HEK293 (cell line): ENCODE results near the gene DHCR7.

Experiments used
- EGR2 ChIP-seq: fragments of 450-650 bp; formaldehyde crosslinking; IDR thresholded peaks from 2 replicates; pipeline ENCODE4 v1.5.1; 2016; ENCODE audit warnings: low read depth, missing biosample characterization, missing genetic modification characterization
- GLIS2 ChIP-seq: fragments of 450-650 bp; formaldehyde crosslinking; IDR thresholded peaks from 2 replicates; pipeline ENCODE4 v1.5.1; 2016; ENCODE audit warnings: missing biosample characterization, missing genetic modification characterization
- IKZF3 ChIP-seq: fragments of 450-650 bp; IDR thresholded peaks from 2 replicates; pipeline ENCODE4 v1.5.0; 2018; ENCODE audit warnings: missing biosample characterization, mild to moderate bottlenecking, missing genetic modification characterization, moderate library complexity
- OSR2 ChIP-seq: fragments of 450-650 bp; formaldehyde crosslinking; IDR thresholded peaks from 2 replicates; pipeline ENCODE4 v1.5.1; 2016; ENCODE audit warnings: missing biosample characterization, missing genetic modification characterization
- PATZ1 ChIP-seq: fragments of 450-650 bp; formaldehyde crosslinking; IDR thresholded peaks from 2 replicates; pipeline ENCODE4 v1.5.1; 2016; ENCODE audit warnings: missing biosample characterization, missing genetic modification characterization
- PBX3 ChIP-seq: sonication (generic); formaldehyde crosslinking; IDR thresholded peaks from 2 replicates; pipeline ENCODE4 v1.8.1; 2022; ENCODE audit warnings: mild to moderate bottlenecking, moderate library complexity, missing genetic modification reagents
- PRDM10 ChIP-seq: fragments of 450-650 bp; formaldehyde crosslinking; IDR thresholded peaks from 2 replicates; pipeline ENCODE4 v1.5.1; 2016; ENCODE audit warnings: missing biosample characterization, missing genetic modification characterization
- SP2 ChIP-seq: fragments of 450-650 bp; formaldehyde crosslinking; IDR thresholded peaks from 2 replicates; pipeline ENCODE4 v1.5.1; 2016; ENCODE audit warnings: missing biosample characterization, missing genetic modification characterization
- ZBTB17 ChIP-seq: fragments of 450-650 bp; formaldehyde crosslinking; IDR thresholded peaks from 2 replicates; pipeline ENCODE4 v1.5.1; 2016; ENCODE audit warnings: missing biosample characterization, missing genetic modification characterization
- ZBTB20 ChIP-seq: fragments of 450-650 bp; formaldehyde crosslinking; IDR thresholded peaks from 2 replicates; pipeline ENCODE4 v1.5.1; 2016; ENCODE audit warnings: missing biosample characterization, missing genetic modification characterization
- ZBTB26 ChIP-seq: fragments of 450-650 bp; formaldehyde crosslinking; optimal IDR thresholded peaks from 2 replicates; pipeline ENCODE3; 2016; ENCODE audit warnings: missing biosample characterization, mild to moderate bottlenecking, missing genetic modification characterization
- ZEB2 ChIP-seq: fragments of 450-650 bp; formaldehyde crosslinking; IDR thresholded peaks from 2 replicates; pipeline ENCODE4 v1.5.1; 2016; ENCODE audit warnings: missing biosample characterization, missing genetic modification characterization
- ZFHX2 ChIP-seq: fragments of 450-650 bp; formaldehyde crosslinking; conservative IDR thresholded peaks from 2 replicates; pipeline ENCODE4 v1.5.1; 2016; ENCODE audit warnings: missing biosample characterization, missing genetic modification characterization
- ZFP37 ChIP-seq: fragments of 450-650 bp; formaldehyde crosslinking; IDR thresholded peaks from 2 replicates; pipeline ENCODE4 v1.5.1; 2016; ENCODE audit warnings: missing biosample characterization, missing genetic modification characterization
- ZIC2 ChIP-seq: fragments of 450-650 bp; formaldehyde crosslinking; IDR thresholded peaks from 2 replicates; pipeline ENCODE4 v1.5.1; 2016; ENCODE audit warnings: missing biosample characterization, missing genetic modification characterization
- ZNF23 ChIP-seq: fragments of 450-650 bp; formaldehyde crosslinking; IDR thresholded peaks from 2 replicates; pipeline ENCODE4 v1.5.1; 2016; ENCODE audit warnings: missing biosample characterization, missing genetic modification characterization, borderline replicate concordance
- ZNF26 ChIP-seq: fragments of 450-650 bp; formaldehyde crosslinking; IDR thresholded peaks from 2 replicates; pipeline ENCODE4 v1.5.1; 2016; ENCODE audit warnings: missing biosample characterization, missing genetic modification characterization
- ZNF335 ChIP-seq: fragments of 450-650 bp; formaldehyde crosslinking; conservative IDR thresholded peaks from 2 replicates; pipeline ENCODE4 v1.5.1; 2016; ENCODE audit warnings: missing biosample characterization, missing genetic modification characterization
- ZNF600 ChIP-seq: fragments of 450-650 bp; formaldehyde crosslinking; IDR thresholded peaks from 2 replicates; pipeline ENCODE4 v1.5.1; 2016; ENCODE audit warnings: missing biosample characterization, missing genetic modification characterization

The DHCR7 gene

GRCh38 chr11:71452199-71453036 is 4.2 kb upstream of the DHCR7 start (continued):
- TF ChIP-seq ZFHX2 (peak; percentile 24; the same call in 1 of the 2 replicates), ZBTB20 (0 out of 2 replicates have a peak, but pooled peaks have one; percentile 13), PBX3 (no peak), ZNF26 (no peak), IKZF3 (tag by site-specific recombination) (peak; percentile 53; the same call in 1 of the 2 replicates), ZNF23 (peak; percentile 78; the same call in 1 of the 2 replicates), ZBTB26 (tag by site-specific recombination) (peak; percentile 40), ZBTB17 (tag by site-specific recombination) (peak; percentile 95), PRDM10 (peak; percentile 86), ZIC2 (tag by site-specific recombination) (no peak), GLIS2 (tag by site-specific recombination) (peak; percentile 38; the same call in 1 of the 2 replicates), OSR2 (tag by site-specific recombination) (0 out of 2 replicates have a peak, but pooled peaks have one; percentile 25), SP2 (tag by site-specific recombination) (no peak), ZFP37 (tag by site-specific recombination) (peak; percentile 57; the same call in 1 of the 2 replicates), PATZ1 (tag by site-specific recombination) (peak; percentile 75), EGR2 (tag by site-specific recombination) (peak; percentile 6; the same call in 1 of the 2 replicates), ZEB2 (peak; percentile 36; the same call in 1 of the 2 replicates), ZNF335 (peak; percentile 64), ZNF600 (tag by site-specific recombination) (0 out of 2 replicates have a peak, but pooled peaks have one; percentile 35)
